Activated gamma-delta T cell treated with Interleukin-2 at 50 U/mL for 16 hours (primary cell): Measurements from ENCODE around the gene GSC2.

Experiments used
- DNase-seq: peaks from one replicate; pipeline ENCODE4 v3.0.0-alpha.2; 2020

The GSC2 gene, protein sequence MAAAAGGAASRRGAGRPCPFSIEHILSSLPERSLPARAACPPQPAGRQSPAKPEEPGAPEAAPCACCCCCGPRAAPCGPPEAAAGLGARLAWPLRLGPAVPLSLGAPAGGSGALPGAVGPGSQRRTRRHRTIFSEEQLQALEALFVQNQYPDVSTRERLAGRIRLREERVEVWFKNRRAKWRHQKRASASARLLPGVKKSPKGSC

GRCh38 chr22:19149991-19150390, at the start of gene GSC2:
Gene GSC2 (minus strand): TSS chr22:19150292. CDS start chr22:19150283, 9 bp downstream.
- DNase-seq, result no peak

DNA sequence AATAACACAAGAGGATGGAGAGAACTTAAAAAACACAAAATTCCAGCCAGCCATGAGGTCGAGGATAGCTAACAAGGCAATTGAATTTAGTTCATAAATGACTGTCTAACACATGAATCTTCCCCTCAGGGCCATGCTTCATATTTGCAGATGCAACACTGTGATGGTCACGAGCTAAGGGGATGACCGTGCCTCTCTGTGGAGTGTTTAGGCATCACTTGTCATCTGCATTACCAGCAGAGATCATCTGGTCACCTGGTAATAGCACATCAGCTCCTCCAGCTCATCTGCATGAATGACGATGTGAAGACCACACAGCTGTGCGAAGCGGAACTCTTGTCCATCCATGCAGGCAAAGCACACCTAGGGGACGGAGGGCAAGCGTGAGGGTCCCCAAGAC, 49.4 kb upstream of the GSC2 start:
- no peak for DNase-seq

DNA sequence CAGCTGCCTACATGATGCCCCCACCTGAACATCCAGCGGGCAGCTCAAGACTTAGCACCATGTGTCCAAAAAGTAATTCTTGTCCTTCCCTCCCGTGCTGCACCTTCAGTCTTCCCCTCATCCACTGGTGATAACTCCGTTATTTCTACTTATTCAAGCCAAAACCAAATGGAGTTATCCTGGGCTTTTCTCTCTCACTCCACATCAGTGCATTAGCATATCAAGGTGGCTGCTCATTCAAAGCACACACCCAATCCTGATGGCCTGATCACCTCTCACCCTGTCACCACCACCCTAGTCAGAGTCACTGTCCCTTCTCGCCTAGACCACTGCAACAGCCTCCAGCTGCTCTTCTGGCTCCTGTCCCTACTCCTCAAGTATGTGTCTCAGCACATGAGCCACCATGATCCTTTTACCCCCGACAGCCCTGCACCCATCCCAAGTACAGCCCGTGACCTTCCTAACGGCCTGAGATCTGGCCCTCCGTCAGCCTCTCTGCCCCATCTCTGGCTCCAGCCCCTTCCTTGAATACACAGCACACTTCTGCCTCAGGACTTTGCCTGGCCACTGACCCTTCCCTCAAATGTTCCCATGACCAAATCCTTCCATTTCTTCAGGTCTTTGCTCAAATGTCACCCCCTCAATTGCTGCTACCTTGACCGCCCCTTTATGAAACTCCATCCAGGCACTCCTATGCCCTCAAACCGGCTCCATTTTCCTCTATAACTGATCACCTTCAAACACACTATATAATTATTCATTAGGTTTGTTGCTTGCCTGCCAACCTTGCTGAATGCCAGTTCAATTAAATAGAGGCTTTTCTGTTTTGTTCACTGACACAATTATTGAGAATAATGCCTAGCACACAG, 48.1 kb upstream of the GSC2 start:
- DNase-seq, result no peak

- no peak for DNase-seq
Observed at GRCh38 chr22:19196841-19197612, 46.9 kb upstream of the GSC2 start.

DNA sequence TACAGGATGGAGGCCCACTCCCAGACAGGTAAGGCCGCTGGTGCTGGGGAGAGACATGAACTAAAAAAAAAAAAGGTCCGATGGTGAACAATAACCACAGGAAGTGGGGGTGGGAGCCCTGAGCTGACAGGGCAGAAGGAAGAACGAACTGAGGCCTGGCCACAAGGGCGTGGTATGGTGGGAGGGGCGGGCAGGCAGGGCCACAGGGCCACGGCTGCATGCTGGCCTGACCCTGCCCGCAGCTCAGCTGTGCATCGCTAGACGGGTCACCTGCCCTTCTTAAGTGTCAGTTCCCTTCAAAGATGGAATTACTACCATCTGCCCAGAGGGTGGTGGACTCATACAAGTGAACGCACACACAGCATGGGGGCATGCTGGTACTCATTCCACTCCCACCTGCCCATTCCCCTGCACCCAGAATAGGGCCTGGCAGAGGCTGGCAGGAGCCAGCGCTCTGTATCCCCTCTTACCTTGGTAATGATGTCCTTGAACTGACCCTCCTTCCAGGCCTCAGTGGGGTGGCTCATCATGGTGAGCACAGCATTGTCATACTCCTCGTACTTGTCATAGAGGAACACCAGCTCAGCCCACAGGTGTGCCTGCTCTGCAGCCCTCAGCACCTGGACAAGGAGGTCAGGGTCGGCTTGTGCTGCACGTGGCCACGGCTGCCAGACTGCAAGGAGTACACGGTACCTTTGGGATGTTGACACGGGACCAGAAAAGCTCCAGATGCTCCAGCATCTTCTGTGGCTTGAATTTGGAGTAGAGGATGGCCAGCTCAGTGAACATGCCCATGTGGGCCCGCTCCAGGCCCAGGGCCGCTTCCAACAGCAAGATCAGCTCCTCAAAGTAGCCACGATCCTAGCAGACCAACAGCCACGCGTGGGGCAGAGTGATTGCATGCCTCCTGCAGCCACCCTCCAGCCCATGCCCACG, 46.0 kb upstream of the GSC2 start:
- DNase-seq, result no peak

DNA sequence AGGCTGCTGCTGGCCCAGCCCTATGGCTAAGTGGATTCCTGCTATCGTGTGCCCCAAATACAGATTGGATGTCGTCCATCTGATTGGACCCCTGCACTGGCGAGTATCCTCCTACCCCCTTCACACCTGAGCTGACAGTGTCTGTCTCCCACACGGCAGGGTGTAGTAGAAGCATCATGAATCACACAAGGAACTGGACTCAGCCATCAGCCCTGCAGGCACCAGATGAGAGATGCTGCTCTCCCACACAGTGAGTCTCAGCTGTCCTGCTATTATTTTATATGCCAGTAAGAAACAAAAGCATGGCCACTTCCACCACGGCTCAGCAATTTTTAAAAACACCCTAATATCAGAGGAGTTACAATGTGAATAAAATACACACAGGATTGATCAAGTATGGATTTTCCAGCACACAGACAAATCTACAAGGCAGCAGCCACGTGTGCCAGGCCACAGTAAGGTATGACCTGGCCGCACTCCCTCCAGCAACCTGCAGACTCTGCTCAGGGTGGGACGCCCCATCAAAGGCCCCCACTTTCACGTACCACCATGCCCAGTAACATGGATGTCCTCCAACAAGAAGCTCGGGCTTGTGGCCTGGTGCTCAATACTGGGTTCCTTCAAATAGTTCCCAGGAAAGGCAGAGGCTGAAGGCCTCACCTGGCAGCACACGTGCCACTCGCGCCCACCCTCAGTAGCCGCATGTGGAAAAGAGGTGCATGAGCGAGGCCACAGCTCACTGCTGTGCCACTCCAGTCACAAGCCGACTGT, 44.9 kb upstream of the GSC2 start:
- no peak for DNase-seq

DNA sequence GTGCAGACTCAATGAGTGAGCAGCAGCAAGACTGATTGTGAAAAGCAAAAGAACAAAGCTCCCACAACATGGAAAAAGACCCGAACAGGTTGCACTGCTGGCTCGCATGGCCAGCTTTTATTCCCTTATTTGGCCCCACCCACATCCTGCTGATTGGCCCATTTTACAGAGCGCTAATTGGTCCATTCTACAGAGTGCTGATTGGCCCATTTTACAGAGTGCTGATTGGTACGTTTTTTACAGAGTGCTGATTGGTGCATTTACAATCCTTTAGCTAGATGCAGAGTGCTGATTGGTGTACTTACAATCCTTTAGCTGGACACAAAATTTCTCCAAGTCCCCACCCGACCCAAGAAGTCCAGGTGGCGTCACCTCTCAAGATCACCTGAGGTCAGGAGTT, 43.8 kb upstream of the GSC2 start:
- no peak for DNase-seq

GRCh38 chr22:19187716-19188563, 37.8 kb upstream of the GSC2 start:
- DNase-seq, result no peak

GRCh38 chr22:19184276-19184997, 34.3 kb upstream of the GSC2 start:
- DNase-seq, result no peak

DNA sequence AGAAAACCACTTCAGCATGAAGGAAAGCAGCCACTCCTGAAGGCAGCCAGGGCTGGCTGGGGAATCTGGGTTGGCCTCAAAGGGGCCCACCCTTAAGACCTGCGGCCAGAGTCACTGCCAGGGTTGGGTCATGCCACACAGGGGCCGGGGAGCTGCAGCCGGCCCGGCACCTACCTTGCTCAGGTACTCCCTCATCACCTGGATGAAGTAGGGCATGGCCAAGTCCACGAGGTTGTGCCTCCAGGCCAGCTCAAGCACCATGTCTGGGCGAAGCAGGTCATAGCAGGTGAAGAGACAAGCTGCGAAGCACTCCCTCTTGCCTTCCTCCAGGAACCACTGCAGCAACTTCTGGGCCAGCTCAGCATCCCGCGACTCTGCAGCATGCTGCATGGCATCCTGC, 33.1 kb upstream of the GSC2 start:
- no peak for DNase-seq

- DNase-seq, result no peak
Observed at GRCh38 chr22:19182472-19183157, 32.5 kb upstream of the GSC2 start.

GRCh38 chr22:19181786-19182471, 31.8 kb upstream of the GSC2 start:
- no peak for DNase-seq

DNA sequence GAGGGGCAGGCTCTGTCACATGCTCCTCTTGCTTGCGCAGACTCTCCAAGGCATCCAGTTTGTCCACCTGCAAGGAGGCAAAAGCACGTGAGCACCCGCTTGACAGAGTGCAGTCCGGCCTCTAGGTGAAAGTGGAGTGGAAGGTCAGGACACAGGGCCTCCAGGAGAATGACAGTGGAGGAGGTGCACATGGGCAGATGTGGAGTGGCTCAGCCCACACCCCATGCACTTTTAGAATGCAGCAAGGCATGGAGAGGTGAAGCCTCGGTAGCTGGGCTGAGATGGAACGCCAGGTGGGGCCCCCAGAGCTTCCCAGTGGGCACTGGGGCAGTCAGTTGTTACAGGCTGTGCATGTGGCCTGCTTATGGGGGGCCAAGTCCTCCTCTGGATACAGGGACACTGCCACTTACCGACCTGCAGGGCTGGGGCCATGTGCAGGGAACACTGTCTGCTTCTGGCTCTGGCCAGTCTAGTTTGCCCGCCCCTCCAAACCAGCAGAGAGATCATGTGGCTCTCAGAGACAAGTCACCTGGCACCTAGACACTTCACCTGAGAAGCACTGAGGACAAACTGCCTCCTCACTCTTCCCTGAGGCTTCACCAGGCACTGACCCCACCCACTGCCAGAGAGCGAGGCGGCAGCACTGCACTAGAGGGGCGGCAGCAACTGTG, 30.8 kb upstream of the GSC2 start:
- no peak for DNase-seq

DNA sequence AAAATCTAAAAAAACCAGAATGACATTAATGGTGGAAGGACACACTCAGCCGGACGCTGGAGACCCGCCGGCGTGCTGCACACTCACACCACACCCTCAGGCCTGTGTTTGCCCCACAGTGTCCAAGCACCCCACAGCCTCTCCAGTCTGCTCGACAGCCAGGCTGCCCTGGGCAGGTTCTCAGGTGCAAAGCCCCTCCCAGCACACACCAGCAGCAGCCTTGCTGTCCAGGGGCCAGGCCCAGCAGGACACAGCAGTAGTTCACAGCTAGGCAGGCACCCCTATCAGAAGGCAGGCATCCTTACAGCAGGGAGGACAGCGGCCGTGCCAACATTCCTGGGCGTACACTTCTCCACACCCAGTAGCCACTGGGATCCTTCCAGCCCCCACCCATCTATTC, 30.1 kb upstream of the GSC2 start:
- no peak for DNase-seq

GRCh38 chr22:19179497-19180048, 29.5 kb upstream of the GSC2 start:
- peak; percentile 31 for DNase-seq

- peak; percentile 65 for DNase-seq
Observed at GRCh38 chr22:19178657-19179496, 28.8 kb upstream of the GSC2 start, which contains the start of gene SLC25A1. Gene SLC25A1 (minus strand): TSS chr22:19178736. CDS start chr22:19178673, 63 bp downstream.
